Adrenal gland (tissue), 5 donors: ENCODE data around the gene RIPK3.

Source experiments
- CTCF ChIP-seq, 6 experiments: fragments of 450-650 bp in 4 of 6; fragments of 200-600 bp in 2 of 6; sonication (generic) in 1 of 6; IDR thresholded peaks; 1 replicate in 5 of 6; 2 replicates in 1 of 6; pipeline versions ENCODE4 v1.5.1 to v1.8.0; 2016 to 2021; ENCODE audit warnings: antibody characterized with exemption in 6 of 6, mild to moderate bottlenecking in 2 of 6, moderate library complexity in 1 of 6
- POLR2A ChIP-seq, 2 donors: fragments of 450-650 bp; IDR thresholded peaks; one replicate each; pipeline ENCODE4 v1.6.1; 2017; ENCODE audit warnings: antibody characterized with exemption in 2 of 2, mild to moderate bottlenecking in 2 of 2, moderate library complexity in 1 of 2
- donor health status: DM: no; HTN: no; CAD: no.

- TF ChIP-seq CTCF (IDR thresholded peaks at IDR 0.05) (no peak), POLR2A (IDR thresholded peaks at IDR 0.05) (no peak)
Measured at GRCh38 chr14:24329736-24330135, 10.1 kb downstream of the RIPK3 start.
